SK-N-SH (cell line): Measurements from ENCODE around the gene CFDP1. TPM values are rescaled to one million over a fixed set of nuclear protein-coding genes. Genes with fewer than 3 reads are reported as not detected.
"Not testable (repeated sequence)": the region's sequence is repeated elsewhere in the genome, so short reads cannot be mapped to it uniquely, and the experiment has no call there.

Experiments
- CTCF ChIA-PET: fragments of 300-600, 350-600 bp; formaldehyde crosslinking; extraction: SDS; loops from one replicate; lab custom pipeline; 2021; lab: Yijun Ruan, JAX
- POLR2A ChIA-PET: fragments of 350-600 bp; sonication (Branson Sonifier 250); formaldehyde crosslinking; extraction: SDS; loops from one replicate; lab custom pipeline; 2020; ENCODE audit warnings: antibody characterized with exemption, inconsistent platforms; lab: Yijun Ruan, JAX
- DNase-seq: peaks from one replicate; pipeline ENCODE4 v3.0.0; 2012
- H2AFZ ChIP-seq: fragments of 200-600 bp; sonication (generic); 2 replicates; pipeline ENCODE4 v1.8.1; 2016; ENCODE audit warnings: antibody characterized with exemption, mild to moderate bottlenecking, low read depth
- H3F3A ChIP-seq: fragments of 200-600 bp; sonication (generic); replicated peaks from 2 replicates; pipeline ENCODE3; 2016; ENCODE audit warnings: antibody characterized with exemption, mild to moderate bottlenecking; ENCODE audit not compliant: insufficient read depth
- H3K27ac ChIP-seq, 2 experiments: fragments of 200-500 bp in 1 of 2; fragments of 200-600 bp in 1 of 2; sonication (Bioruptor generic) in 1 of 2; sonication (generic), shearing (Covaris generic) in 1 of 2; 2 replicates each; pipeline versions ENCODE4 v1.5.1 to v1.6.1; 2014 to 2016; ENCODE audit warnings: low read depth in 2 of 2, inconsistent platforms in 1 of 2, low read length in 1 of 2, mild to moderate bottlenecking in 1 of 2, mixed read lengths in 1 of 2
- H3K27me3 ChIP-seq: fragments of 200-600 bp; sonication (generic), shearing (Covaris generic); 2 replicates; pipeline ENCODE4 v1.6.1; 2016; ENCODE audit warnings: mixed run types; ENCODE audit not compliant: insufficient read depth
- H3K36me3 ChIP-seq, 2 experiments: fragments of 200-500 bp in 1 of 2; fragments of 200-600 bp in 1 of 2; sonication (Bioruptor generic) in 1 of 2; sonication (generic) in 1 of 2; replicated peaks in 1 of 2; 2 replicates each; pipeline versions ENCODE3 to v1.5.1; 2014 to 2016; ENCODE audit warnings: low read length in 1 of 2, mild to moderate bottlenecking in 1 of 2; ENCODE audit not compliant: insufficient read depth in 2 of 2, control insufficient read depth in 1 of 2
- H3K4me1 ChIP-seq, 2 experiments: fragments of 200-500 bp in 1 of 2; fragments of 200-600 bp in 1 of 2; sonication (Bioruptor generic) in 1 of 2; sonication (generic), shearing (Covaris generic) in 1 of 2; 2 replicates each; pipeline versions ENCODE4 v1.5.1 to v1.6.1; 2014 to 2016; ENCODE audit warnings: low read depth in 1 of 2, low read length in 1 of 2, mixed run types in 1 of 2; ENCODE audit not compliant: insufficient read depth in 2 of 2, control insufficient read depth in 1 of 2
- H3K4me2 ChIP-seq: fragments of 200-600 bp; sonication (generic), shearing (Covaris generic); 2 replicates; pipeline ENCODE4 v1.6.1; 2017; ENCODE audit warnings: mixed run types
- H3K4me3 ChIP-seq, 2 experiments: fragments of 200-500 bp in 1 of 2; fragments of 200-600 bp in 1 of 2; sonication (Bioruptor generic) in 1 of 2; sonication (generic), shearing (Covaris generic) in 1 of 2; 2 replicates each; pipeline versions ENCODE4 v1.5.1 to v1.8.1; 2014 to 2016; ENCODE audit warnings: low read depth in 2 of 2, inconsistent platforms in 1 of 2, low read length in 1 of 2, mild to moderate bottlenecking in 1 of 2, mixed read lengths in 1 of 2, moderate library complexity in 1 of 2
- H3K79me2 ChIP-seq: fragments of 200-600 bp; sonication (generic); 2 replicates; pipeline ENCODE4 v1.8.1; 2017; ENCODE audit warnings: mild to moderate bottlenecking; ENCODE audit not compliant: insufficient read depth
- H3K9ac ChIP-seq: fragments of 200-600 bp; sonication (generic); 2 replicates; pipeline ENCODE4 v1.6.1; 2017; ENCODE audit warnings: mixed run types
- H3K9me2 ChIP-seq: fragments of 200-600 bp; sonication (generic); 2 replicates; pipeline ENCODE4 v1.6.1; 2017; ENCODE audit warnings: mixed run types
- H3K9me3 ChIP-seq: fragments of 200-600 bp; sonication (generic); 2 replicates; pipeline ENCODE4 v1.6.1; 2017; ENCODE audit warnings: mixed run types, mild to moderate bottlenecking, moderate library complexity
- H4K20me1 ChIP-seq: fragments of 200-600 bp; sonication (generic); 2 replicates; pipeline ENCODE4 v1.6.1; 2017; ENCODE audit warnings: mild to moderate bottlenecking, mixed run types; ENCODE audit not compliant: insufficient read depth
- CTCF ChIP-seq: fragments of 200-600 bp; sonication (generic); IDR thresholded peaks from 2 replicates; pipeline ENCODE4 v1.6.1; 2017; ENCODE audit warnings: antibody characterized with exemption, mild to moderate bottlenecking, moderate library complexity
- EZH2phosphoT487 ChIP-seq: fragments of 200-600 bp; sonication (generic); IDR thresholded peaks from 2 replicates; pipeline ENCODE4 v1.6.1; 2017; ENCODE audit warnings: low read depth, mixed run types, mild to moderate bottlenecking, antibody characterized with exemption, moderate library complexity, borderline replicate concordance
- FOSL2 ChIP-seq: IDR thresholded peaks from 2 replicates; pipeline ENCODE4 v1.4.0; 2012; ENCODE audit warnings: low read depth, mild to moderate bottlenecking, moderate library complexity, borderline replicate concordance
- GATA2 ChIP-seq: sonication (generic); formaldehyde crosslinking; IDR thresholded peaks from 2 replicates; pipeline ENCODE4 v1.5.0; 2020; ENCODE audit warnings: mild to moderate bottlenecking, missing genetic modification reagents
- JUND ChIP-seq: IDR thresholded peaks from 2 replicates; pipeline ENCODE4 v1.4.0; 2012
- MAX ChIP-seq: IDR thresholded peaks from 2 replicates; pipeline ENCODE4 v1.4.0; 2012; ENCODE audit warnings: low read depth
- MXI1 ChIP-seq: IDR thresholded peaks from 2 replicates; pipeline ENCODE4 v1.6.1; 2012; ENCODE audit warnings: mild to moderate bottlenecking, low read depth, low read length, improper control_type of control experiment
- NFIC ChIP-seq: IDR thresholded peaks from 2 replicates; pipeline ENCODE4 v1.4.0; 2012; ENCODE audit warnings: borderline replicate concordance
- NRF1 ChIP-seq: IDR thresholded peaks from 2 replicates; pipeline ENCODE4 v1.6.1; 2012; ENCODE audit warnings: low read depth, mild to moderate bottlenecking, low read length
- POLR2AphosphoS5 ChIP-seq: IDR thresholded peaks from 2 replicates; pipeline ENCODE4 v1.6.1; 2012; ENCODE audit warnings: low read depth, low read length
- RCOR1 ChIP-seq: fragments of 150-350 bp; IDR thresholded peaks from 2 replicates; pipeline ENCODE4 v1.6.1; 2017; ENCODE audit warnings: antibody characterized with exemption, low read length
- RXRA ChIP-seq: IDR thresholded peaks from 2 replicates; pipeline ENCODE4 v1.4.0; 2012; ENCODE audit warnings: low read depth, mild to moderate bottlenecking, borderline replicate concordance
- SIN3A ChIP-seq: IDR thresholded peaks from 2 replicates; pipeline ENCODE4 v1.6.1; 2012; ENCODE audit warnings: low read depth, mild to moderate bottlenecking, low read length, moderate library complexity, borderline replicate concordance
- TAF1 ChIP-seq: IDR thresholded peaks from 2 replicates; pipeline ENCODE4 v1.6.1; 2012; ENCODE audit warnings: low read depth, mild to moderate bottlenecking, low read length, moderate library complexity, borderline replicate concordance
- TCF12 ChIP-seq: IDR thresholded peaks from 2 replicates; pipeline ENCODE4 v1.4.0; 2012
- TEAD4 ChIP-seq: IDR thresholded peaks from 2 replicates; pipeline ENCODE4 v1.4.0; 2012; ENCODE audit warnings: mild to moderate bottlenecking, borderline replicate concordance; ENCODE audit not compliant: insufficient read depth
- USF1 ChIP-seq: IDR thresholded peaks from 2 replicates; pipeline ENCODE4 v1.4.0; 2012; ENCODE audit warnings: low read depth, borderline replicate concordance
- YY1 ChIP-seq: IDR thresholded peaks from 2 replicates; pipeline ENCODE4 v1.4.0; 2012; ENCODE audit warnings: low read depth, mild to moderate bottlenecking
- WGBS: methylation state at CpG from one replicate; pipeline ENCODE4 v1.1.6; 2017; ENCODE audit warnings: low lambda C conversion rate; 5-methylcytosine and 5-hydroxymethylcytosine counted together
- polyA plus RNA-seq, 3 experiments: library from polyadenylated mRNA; depleted of rRNA; stranded (reverse); fragments of >200 nt; gene quantifications; 2 replicates each; pipeline ENCODE4 v1.2.3, GENCODE V29; 2012
- TF ChIP-seq, protein P1 (sequence below): fragments of 150-350 bp; IDR thresholded peaks from 2 replicates; pipeline ENCODE4 v1.6.1; 2017; ENCODE audit warnings: antibody characterized with exemption, low read length, low read depth, borderline replicate concordance

The CFDP1 gene
- polyA plus RNA-seq, 1 of the 3 experiments (the other 2 are of a cell fraction), result 46.0 TPM

GRCh38 chr16:75272097-75272551, 161.2 kb downstream of the CFDP1 start:
- ChIA-PET POLR2A (no interaction called here), CTCF (no interaction called here)
- Histone ChIP-seq H3K79me2 (no peaks in the 10 kb centered on the region), H3K9me2 (no peaks in the 10 kb centered on the region), H3K4me2 (no peak overlapping the region), H3K27me3 (no peaks in the 10 kb centered on the region), H3K4me3 (no peak overlapping the region), H3K4me1 (peaks cover 8 to 9% of the 10 kb centered on the region in 2 experiments; a peak in 2 of 4 replicates), H3K9ac (no peak overlapping the region), H3K27ac (no peak overlapping the region), H2AFZ (no peak overlapping the region), H3K36me3 (no peaks in the 10 kb centered on the region), H3K9me3 (no peaks in the 10 kb centered on the region), H3F3A (no peaks in the 10 kb centered on the region), H4K20me1 (no peaks in the 10 kb centered on the region)
- TF ChIP-seq CTCF (no peak), EZH2phosphoT487 (no peak), NRF1 (no peak), RXRA (no peak), RCOR1 (no peak), SIN3A (no peak)
- DNase-seq, result no peak
- WGBS, result 84% methylated on average over 11 of the region's 12 CpGs

- POLR2A ChIA-PET, result no interaction called here
- Histone ChIP-seq H3K27ac (no peak overlapping the region), H3K27me3 (no peaks in the 10 kb centered on the region), H3K9me2 (no peaks in the 10 kb centered on the region), H3K4me1 (peaks cover 8 to 15% of the 10 kb centered on the region in 2 experiments; a peak in 2 of 4 replicates), H3K4me2 (no peak overlapping the region), H3K9ac (no peak overlapping the region), H3K9me3 (no peaks in the 10 kb centered on the region), H4K20me1 (no peaks in the 10 kb centered on the region), H2AFZ (no peak overlapping the region), H3K36me3 (no peaks in the 10 kb centered on the region), H3K79me2 (peaks cover 1% of the 10 kb centered on the region; the same call in 1 of the 2 replicates), H3F3A (no peaks in the 10 kb centered on the region), H3K4me3 (no peak overlapping the region)
- no peak for TF ChIP-seq YY1
- no peak for TF ChIP-seq SIN3A
- TF ChIP-seq JUND, result no peak
- no peak for TF ChIP-seq TEAD4
- TF ChIP-seq RXRA, result no peak
- no peak for TF ChIP-seq FOSL2
- TF ChIP-seq TCF12, result no peak
- TF ChIP-seq POLR2AphosphoS5, result no peak
- TF ChIP-seq NRF1, result no peak
- no peak for TF ChIP-seq NFIC
- no peak for TF ChIP-seq USF1
- TF ChIP-seq, protein P1, sequence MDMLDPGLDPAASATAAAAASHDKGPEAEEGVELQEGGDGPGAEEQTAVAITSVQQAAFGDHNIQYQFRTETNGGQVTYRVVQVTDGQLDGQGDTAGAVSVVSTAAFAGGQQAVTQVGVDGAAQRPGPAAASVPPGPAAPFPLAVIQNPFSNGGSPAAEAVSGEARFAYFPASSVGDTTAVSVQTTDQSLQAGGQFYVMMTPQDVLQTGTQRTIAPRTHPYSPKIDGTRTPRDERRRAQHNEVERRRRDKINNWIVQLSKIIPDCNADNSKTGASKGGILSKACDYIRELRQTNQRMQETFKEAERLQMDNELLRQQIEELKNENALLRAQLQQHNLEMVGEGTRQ, result no peak
- TF ChIP-seq MXI1, result no peak
- TF ChIP-seq GATA2, result no peak
- no peak for TF ChIP-seq TAF1
- TF ChIP-seq MAX, result no peak
- CTCF ChIA-PET, result no interaction called here
- DNase-seq, result no peak
- 98% methylated on average over 6 of the region's 6 CpGs for WGBS
Observed at GRCh38 chr16:75271441-75272096, 161.7 kb downstream of the CFDP1 start.

GRCh38 chr16:75269358-75269757, 163.9 kb downstream of the CFDP1 start:
- DNase-seq, H3K9me3 ChIP-seq, H3K4me2 ChIP-seq, H3K27ac ChIP-seq, H3K9me2 ChIP-seq, H3K4me3 ChIP-seq, POLR2A ChIA-PET, H3K36me3 ChIP-seq, H3K9ac ChIP-seq, H4K20me1 ChIP-seq, H3F3A ChIP-seq, H2AFZ ChIP-seq, H3K27me3 ChIP-seq: not testable (repeated sequence)
- Histone ChIP-seq H3K4me1 (peaks cover 9 to 26% of the 10 kb centered on the region in 2 experiments; a peak in 3 of 4 replicates), H3K79me2 (peaks cover 23% of the 10 kb centered on the region)
- CTCF ChIA-PET, result interaction anchor here (1.2 kb wide), 1 partner anchor 11 kb away, joined by 3 read pairs; no protein-coding TSS in a partner anchor
- WGBS, result 94% methylated on average over 9 of the region's 9 CpGs
